HepG2 (cell line): ENCODE data around the gene PMIS2. TPM values are rescaled to one million over a fixed set of nuclear protein-coding genes. Genes with fewer than 3 reads are reported as not detected.

Experiments
- CAMTA2 ChIP-seq: sonication (generic); formaldehyde crosslinking; IDR thresholded peaks from 2 replicates; pipeline ENCODE4 v1.4.0; 2020; ENCODE audit warnings: mild to moderate bottlenecking, missing genetic modification reagents, borderline replicate concordance
- CBFB ChIP-seq: sonication (generic); formaldehyde crosslinking; IDR thresholded peaks from 2 replicates; pipeline ENCODE4 v1.4.0; 2020; ENCODE audit warnings: missing genetic modification reagents
- HES4 ChIP-seq: sonication (generic); formaldehyde crosslinking; IDR thresholded peaks from 2 replicates; pipeline ENCODE4 v1.9.0; 2021; ENCODE audit warnings: mild to moderate bottlenecking, missing genetic modification reagents, borderline replicate concordance
- MIER3 ChIP-seq: IDR thresholded peaks from 2 replicates; pipeline ENCODE4 v1.6.1; 2016; ENCODE audit warnings: missing compliant biosample characterization, borderline replicate concordance
- MTA3 ChIP-seq: sonication (generic); formaldehyde crosslinking; IDR thresholded peaks from 2 replicates; pipeline ENCODE4 v1.4.0; 2020; ENCODE audit warnings: missing genetic modification reagents
- NRL ChIP-seq: sonication (generic); formaldehyde crosslinking; IDR thresholded peaks from 2 replicates; pipeline ENCODE4 v1.5.0; 2020; ENCODE audit warnings: missing genetic modification reagents, mild to moderate bottlenecking, moderate library complexity, borderline replicate concordance
- PHF21A ChIP-seq: sonication (generic); formaldehyde crosslinking; IDR thresholded peaks from 2 replicates; pipeline ENCODE4 v1.5.0; 2020; ENCODE audit warnings: mild to moderate bottlenecking, missing genetic modification reagents
- SETDB1 ChIP-seq: sonication (generic); formaldehyde crosslinking; IDR thresholded peaks from 2 replicates; pipeline ENCODE4 v1.5.1; 2020; ENCODE audit warnings: missing genetic modification reagents, mild to moderate bottlenecking, borderline replicate concordance
- TFDP1 ChIP-seq: IDR thresholded peaks from 2 replicates; pipeline ENCODE4 v1.6.1; 2016; ENCODE audit warnings: missing compliant biosample characterization, missing genetic modification reagents, borderline replicate concordance
- ZBTB10 ChIP-seq: sonication (generic); formaldehyde crosslinking; IDR thresholded peaks from 2 replicates; pipeline ENCODE4 v1.4.0; 2020; ENCODE audit warnings: missing genetic modification reagents, borderline replicate concordance
- ZBTB8A ChIP-seq: sonication (generic); formaldehyde crosslinking; IDR thresholded peaks from 2 replicates; pipeline ENCODE4 v1.4.0; 2020; ENCODE audit warnings: mild to moderate bottlenecking, low read depth, missing genetic modification reagents, borderline replicate concordance
- ZMYM4 ChIP-seq: sonication (generic); formaldehyde crosslinking; IDR thresholded peaks from 2 replicates; pipeline ENCODE4 v1.8.1; 2023; ENCODE audit warnings: mild to moderate bottlenecking, missing genetic modification reagents
- ZNF10 ChIP-seq: sonication (generic); formaldehyde crosslinking; IDR thresholded peaks from 2 replicates; pipeline ENCODE4 v1.4.0; 2020; ENCODE audit warnings: mild to moderate bottlenecking, low read depth, missing genetic modification reagents, borderline replicate concordance
- ZNF3 ChIP-seq: IDR thresholded peaks from 2 replicates; pipeline ENCODE4 v1.7.0; 2017; ENCODE audit warnings: inconsistent platforms
- ZNF800 ChIP-seq: sonication (generic); formaldehyde crosslinking; IDR thresholded peaks from 2 replicates; pipeline ENCODE4 v1.4.0; 2020; ENCODE audit warnings: missing genetic modification reagents
- ZSCAN5A ChIP-seq: sonication (generic); formaldehyde crosslinking; IDR thresholded peaks from 2 replicates; pipeline ENCODE4 v1.8.0; 2022; ENCODE audit warnings: mild to moderate bottlenecking, missing genetic modification reagents, borderline replicate concordance
- polyA plus RNA-seq, 8 experiments: library from polyadenylated mRNA; depleted of rRNA in 3 of 8; stranded (reverse) in 7 of 8; unstranded in 1 of 8; fragments of >200 nt; fragmentation: Illumina TruSeq in 4 of 8; extraction: Trizol in 4 of 8; gene quantifications; 2 replicates each; pipeline versions ENCODE4 v1.2.1 to v1.2.3, GENCODE V29; 2011 to 2016; ENCODE audit warnings: low read depth in 4 of 8, missing spikeins in 1 of 8, mixed read lengths in 1 of 8; ENCODE audit not compliant: insufficient read depth in 1 of 8
- total RNA-seq, 5 experiments: library from RNA; depleted of rRNA; stranded (reverse); fragments of >200 nt; fragmentation: Illumina TruSeq; extraction: Trizol; gene quantifications; 2 replicates each; pipeline ENCODE4 v1.2.3, GENCODE V29; 2016; ENCODE audit warnings: low read depth in 1 of 5
- TF ChIP-seq, protein P1 (sequence below): sonication (generic); formaldehyde crosslinking; IDR thresholded peaks from 2 replicates; pipeline ENCODE4 v1.5.1; 2020; ENCODE audit warnings: mild to moderate bottlenecking, moderate library complexity, missing genetic modification reagents
- TF ChIP-seq, protein P2 (sequence below): sonication (generic); formaldehyde crosslinking; IDR thresholded peaks from 2 replicates; pipeline ENCODE4 v1.8.0; 2022; ENCODE audit warnings: missing genetic modification reagents, mild to moderate bottlenecking, inconsistent platforms, borderline replicate concordance

PMIS2 gene
- total and polyA plus RNA-seq, 2 of the 13 experiments (the other 11 are each of a cell fraction or from before 2014, with no cell fraction given) = not detected

- no peak for TF ChIP-seq MIER3 (CRISPR knock-in tag)
- TF ChIP-seq, protein P1, sequence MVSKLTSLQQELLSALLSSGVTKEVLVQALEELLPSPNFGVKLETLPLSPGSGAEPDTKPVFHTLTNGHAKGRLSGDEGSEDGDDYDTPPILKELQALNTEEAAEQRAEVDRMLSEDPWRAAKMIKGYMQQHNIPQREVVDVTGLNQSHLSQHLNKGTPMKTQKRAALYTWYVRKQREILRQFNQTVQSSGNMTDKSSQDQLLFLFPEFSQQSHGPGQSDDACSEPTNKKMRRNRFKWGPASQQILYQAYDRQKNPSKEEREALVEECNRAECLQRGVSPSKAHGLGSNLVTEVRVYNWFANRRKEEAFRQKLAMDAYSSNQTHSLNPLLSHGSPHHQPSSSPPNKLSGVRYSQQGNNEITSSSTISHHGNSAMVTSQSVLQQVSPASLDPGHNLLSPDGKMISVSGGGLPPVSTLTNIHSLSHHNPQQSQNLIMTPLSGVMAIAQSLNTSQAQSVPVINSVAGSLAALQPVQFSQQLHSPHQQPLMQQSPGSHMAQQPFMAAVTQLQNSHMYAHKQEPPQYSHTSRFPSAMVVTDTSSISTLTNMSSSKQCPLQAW = no peak
- TF ChIP-seq CAMTA2 = no peak
- TF ChIP-seq ZSCAN5A (CRISPR knock-in tag) = no peak
- peak; percentile 52; the same call in 1 of the 2 replicates for TF ChIP-seq TFDP1 (CRISPR knock-in tag)
- TF ChIP-seq ZNF10 (CRISPR knock-in tag) = no peak
- TF ChIP-seq HES4 (CRISPR knock-in tag) = no peak
- TF ChIP-seq SETDB1 = no peak
- peak; percentile 62; the same call in 1 of the 2 replicates for TF ChIP-seq NRL (CRISPR knock-in tag)
- peak; percentile 79 for TF ChIP-seq PHF21A (CRISPR knock-in tag)
- 0 out of 2 replicates have a peak, but pooled peaks have one; percentile 61 for TF ChIP-seq CBFB (CRISPR knock-in tag)
- TF ChIP-seq ZNF3 = no peak
- TF ChIP-seq ZNF800 (CRISPR knock-in tag) = no peak
- TF ChIP-seq ZBTB8A (CRISPR knock-in tag) = no peak
- TF ChIP-seq, protein P2, sequence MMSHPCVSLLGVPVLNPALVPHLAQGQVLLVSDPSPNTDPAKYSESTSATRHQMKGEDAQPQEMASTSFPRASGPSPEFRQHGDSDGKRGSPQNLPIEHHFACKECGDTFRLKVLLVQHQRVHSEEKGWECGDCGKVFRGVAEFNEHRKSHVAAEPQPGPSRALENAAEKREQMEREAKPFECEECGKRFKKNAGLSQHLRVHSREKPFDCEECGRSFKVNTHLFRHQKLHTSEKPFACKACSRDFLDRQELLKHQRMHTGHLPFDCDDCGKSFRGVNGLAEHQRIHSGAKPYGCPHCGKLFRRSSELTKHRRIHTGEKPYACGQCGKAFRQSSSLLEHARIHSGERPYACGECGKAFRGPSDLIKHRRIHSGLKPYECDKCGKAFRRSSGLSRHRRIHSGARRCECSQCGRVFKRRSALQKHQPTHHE = no peak
- TF ChIP-seq ZBTB10 (CRISPR knock-in tag) = no peak
- TF ChIP-seq MTA3 (CRISPR knock-in tag) = no peak
- TF ChIP-seq ZMYM4 (CRISPR knock-in tag) = peak; percentile 88
Observed at GRCh38 chr19:35569281-35569781, 16.6 kb upstream of the PMIS2 start (continued).
